GM12878 (cell line): ENCODE results near the gene KLHDC10. TPM values are rescaled to one million over a fixed set of nuclear protein-coding genes. Genes with fewer than 3 reads are reported as not detected.

Source experiments
- ATAC-seq: fragments of 200-7000 bp; cut with Tn5 transposase; 3 replicates; pipeline ENCODE4 v1.9.1; 2020; ENCODE audit warnings: mild to moderate bottlenecking, moderate library complexity
- BruUV-seq: library from RNA; stranded (reverse); fragments of 400-500 nt; replicated peaks from 2 replicates; lab custom pipeline; 2021; lab: Mats Ljungman, UMichigan
- CTCF ChIA-PET: fragments of 300-600 bp; sonication (Branson Sonifier 250); formaldehyde crosslinking; extraction: SDS; loops from one replicate; lab custom pipeline; 2021; ENCODE audit warnings: inconsistent platforms; lab: Yijun Ruan, JAX
- POLR2A ChIA-PET: fragments of 350-600 bp; formaldehyde crosslinking; extraction: SDS; loops from one replicate; lab custom pipeline; 2021; ENCODE audit warnings: inconsistent platforms; lab: Charles Lee
- RAD21 ChIA-PET: fragments of 300-600 bp; sonication (Branson Sonifier 250); formaldehyde crosslinking; loops from one replicate; lab custom pipeline; 2023; ENCODE audit warnings: antibody characterized with exemption; ENCODE audit not compliant: unreplicated experiment; lab: Charles Lee
- SMC1A ChIA-PET: fragments of 300-600 bp; sonication (Branson Sonifier 250); formaldehyde crosslinking; loops from one replicate; lab custom pipeline; 2023; ENCODE audit not compliant: unreplicated experiment, uncharacterized antibody; lab: Charles Lee
- DNase-seq: peaks from one replicate; pipeline ENCODE4 v3.0.0-alpha.2; 2011; ENCODE audit warnings: low read depth, low spot score
- FAIRE-seq: peaks from 3 replicates; lab custom pipeline; 2011; peaks lifted over from hg19 to GRCh38; lab: Jason Lieb, UNC
- H2AFZ ChIP-seq: 2 replicates; pipeline ENCODE4 v1.6.0; 2011; ENCODE audit warnings: low read depth, low read length, control low read depth; ENCODE audit not compliant: control insufficient read depth
- H3K27ac ChIP-seq: 2 replicates; pipeline ENCODE4 v1.5.1; 2011; ENCODE audit warnings: control low read depth; ENCODE audit not compliant: control insufficient read depth, insufficient read depth
- H3K27me3 ChIP-seq, 2 experiments: replicated peaks in 1 of 2; 2 replicates each; pipeline versions ENCODE4 v1.6.0 to v1.6.1; 2011; ENCODE audit warnings: low read length in 1 of 2; ENCODE audit not compliant: control insufficient read depth in 2 of 2, insufficient read depth in 2 of 2
- H3K36me3 ChIP-seq, 2 experiments: 2 replicates each; pipeline ENCODE4 v1.5.1; 2011; ENCODE audit warnings: low read length in 1 of 2; ENCODE audit not compliant: control insufficient read depth in 2 of 2, insufficient read depth in 2 of 2
- H3K4me1 ChIP-seq: 2 replicates; pipeline ENCODE4 v1.6.1; 2011; ENCODE audit warnings: mild to moderate bottlenecking, low read length, moderate library complexity, mixed read lengths; ENCODE audit not compliant: control insufficient read depth, insufficient read depth
- H3K4me2 ChIP-seq: 2 replicates; pipeline ENCODE4 v1.6.0; 2011; ENCODE audit warnings: control low read depth; ENCODE audit not compliant: control insufficient read depth, insufficient read depth
- H3K4me3 ChIP-seq: fragments of 200-600 bp; sonication (generic); 2 replicates; pipeline ENCODE4 v1.5.1; 2016
- H3K79me2 ChIP-seq: 2 replicates; pipeline ENCODE4 v1.6.0; 2011; ENCODE audit warnings: low read length; ENCODE audit not compliant: control insufficient read depth, insufficient read depth
- H3K9ac ChIP-seq: 2 replicates; pipeline ENCODE4 v1.8.0; 2011; ENCODE audit warnings: low read length, control low read depth, mixed read lengths; ENCODE audit not compliant: control insufficient read depth, insufficient read depth
- H3K9me3 ChIP-seq: replicated peaks from 3 replicates; pipeline ENCODE4 v1.5.1; 2011; ENCODE audit warnings: mild to moderate bottlenecking, low read length; ENCODE audit not compliant: control insufficient read depth, insufficient read depth
- H4K20me1 ChIP-seq: 2 replicates; pipeline ENCODE4 v1.6.0; 2011; ENCODE audit not compliant: control insufficient read depth, insufficient read depth
- ASH2L ChIP-seq: fragments of 300-600, 200-600 bp; sonication (generic); IDR thresholded peaks from 2 replicates; pipeline ENCODE4 v1.6.1; 2017; ENCODE audit warnings: low read depth, mild to moderate bottlenecking, borderline replicate concordance
- BMI1 ChIP-seq: fragments of 450-650 bp; IDR thresholded peaks from 2 replicates; pipeline ENCODE4 v1.6.1; 2016; ENCODE audit warnings: mild to moderate bottlenecking, moderate library complexity, borderline replicate concordance
- ETV6 ChIP-seq, 2 experiments: fragments of 450-650 bp in 1 of 2; IDR thresholded peaks in 1 of 2; conservative IDR thresholded peaks in 1 of 2; 2 replicates each; pipeline ENCODE4 v1.6.1; 2014; ENCODE audit warnings: antibody characterized with exemption in 1 of 2, borderline replicate concordance in 1 of 2, low read depth in 1 of 2, mild to moderate bottlenecking in 1 of 2, moderate library complexity in 1 of 2
- FOXK2 ChIP-seq: fragments of 450-650 bp; IDR thresholded peaks from 2 replicates; pipeline ENCODE4 v1.6.1; 2017; ENCODE audit warnings: mild to moderate bottlenecking, moderate library complexity
- JUND ChIP-seq: IDR thresholded peaks from 2 replicates; pipeline ENCODE4 v1.6.1; 2012; ENCODE audit warnings: low read depth, mild to moderate bottlenecking, low read length, improper control_type of control experiment, moderate library complexity
- NFIC ChIP-seq: IDR thresholded peaks from 2 replicates; pipeline ENCODE4 v1.6.1; 2012; ENCODE audit warnings: low read depth, mild to moderate bottlenecking, inconsistent platforms, low read length, moderate library complexity
- NFYB ChIP-seq: IDR thresholded peaks from 2 replicates; pipeline ENCODE4 v1.6.1; 2011; ENCODE audit warnings: low read depth, mild to moderate bottlenecking, low read length, improper control_type of control experiment, moderate library complexity; ENCODE audit not compliant: insufficient read depth
- PBX3 ChIP-seq: IDR thresholded peaks from 2 replicates; pipeline ENCODE4 v1.6.1; 2011; ENCODE audit warnings: mild to moderate bottlenecking, low read depth, low read length, moderate library complexity; ENCODE audit not compliant: insufficient replicate concordance
- STAT1 ChIP-seq: fragments of 450-650 bp; conservative IDR thresholded peaks from 2 replicates; pipeline ENCODE4 v1.6.1; 2014; ENCODE audit warnings: antibody characterized with exemption, mild to moderate bottlenecking
- STAT3 ChIP-seq: IDR thresholded peaks from 2 replicates; pipeline ENCODE4 v1.6.1; 2011; ENCODE audit warnings: low read depth, low read length, improper control_type of control experiment
- WRNIP1 ChIP-seq: IDR thresholded peaks from 2 replicates; pipeline ENCODE4 v1.6.1; 2011; ENCODE audit warnings: low read depth, low read length, improper control_type of control experiment, borderline replicate concordance
- WGBS: methylation state at CpG from one replicate; pipeline ENCODE4 v1.1.6; 2016; ENCODE audit warnings: low lambda C conversion rate; ENCODE audit not compliant: insufficient replicate concordance, insufficient coverage; ENCODE audit errors: missing lambda C conversion rate; 5-methylcytosine and 5-hydroxymethylcytosine counted together
- in situ Hi-C: fragments of 300-500 bp; cut with MboI; formaldehyde crosslinking; loops from 9 replicates; pipeline ENCODE4 v1.14.3; 2018; ENCODE audit warnings: mixed read lengths
- intact Hi-C: fragments of 100-400 bp; cut with micrococcal nuclease; formaldehyde crosslinking; loops from one replicate; pipeline ENCODE4 v1.14.2; 2022; ENCODE audit not compliant: unreplicated experiment
- polyA plus RNA-seq, 11 experiments: library from polyadenylated mRNA; depleted of rRNA in 4 of 11; unstranded in 6 of 11; stranded (reverse) in 5 of 11; fragments of >200 nt; fragmentation: Nextera tagmentation in 4 of 11; fragmentation: Illumina TruSeq in 1 of 11; extraction: Ambion mirVana in 4 of 11; extraction: Trizol in 1 of 11; gene quantifications; 1 replicate in 1 of 11; 2 replicates in 10 of 11; pipeline versions ENCODE4 v1.2.1 to v1.2.3, GENCODE V29; 2011 to 2016; ENCODE audit warnings: inconsistent platforms in 2 of 11, missing spikeins in 2 of 11, low read depth in 1 of 11
- total RNA-seq, 4 experiments: library from RNA; depleted of rRNA in 3 of 4; stranded (reverse); fragments of >200 nt in 3 of 4; fragmentation: Illumina TruSeq in 1 of 4; extraction: Trizol in 1 of 4; gene quantifications; 2 replicates each; pipeline versions ENCODE4 v1.2.1 to v1.2.3, GENCODE V29; 2013 to 2021

The KLHDC10 gene
- total and polyA plus RNA-seq, 10 of the 15 experiments (the other 5 are each of a cell fraction or from before 2014, with no cell fraction given): 2.9 to 20.6 (median 9.4) TPM

GRCh38 chr7:130108809-130109208 is 38.5 kb downstream of the KLHDC10 start:
- H3K27me3 ChIP-seq: no peaks in the 10 kb centered on the region
- ChIA-PET POLR2A (no interaction called here), RAD21 (no interaction called here), SMC1A (no interaction called here), CTCF (no interaction called here)
- H3K79me2 ChIP-seq: no peaks in the 10 kb centered on the region
- no peaks in the 10 kb centered on the region for H4K20me1 ChIP-seq
- TF ChIP-seq JUND: no peak
- no peak for TF ChIP-seq NFYB
- no peak for TF ChIP-seq FOXK2
- no peak for TF ChIP-seq NFIC
- no peak for TF ChIP-seq BMI1
- no peak for TF ChIP-seq STAT3
- TF ChIP-seq ETV6 (conservative IDR thresholded peaks at IDR 0.05 in 1 of 2, IDR thresholded peaks at IDR 0.05 in 1 of 2; ENCODE audit: borderline replicate concordance in 1 of 2, low read depth in 1 of 2): no peak
- TF ChIP-seq WRNIP1: no peak
- TF ChIP-seq STAT1: no peak
- TF ChIP-seq PBX3: no peak
- no peak for TF ChIP-seq ASH2L
- no TSS peak for BruUV-seq
- no peak overlapping the region for H2AFZ ChIP-seq
- H3K9ac ChIP-seq: no peak overlapping the region
- H3K36me3 ChIP-seq: no peaks in the 10 kb centered on the region
- H3K9me3 ChIP-seq: no peaks in the 10 kb centered on the region
- intact Hi-C loops (no loop called here), in situ Hi-C loops (no loop called here)
- FAIRE-seq (no peak), DNase-seq (no peak), ATAC-seq (no peak)
- 97% methylated on average over 10 of the region's 10 CpGs for WGBS
- no peak overlapping the region for H3K4me3 ChIP-seq
- peaks cover 22% of the 10 kb centered on the region for H3K4me1 ChIP-seq
- no peak overlapping the region for H3K27ac ChIP-seq
- H3K4me2 ChIP-seq: no peak overlapping the region
